NCI-H2107 (cell line): ENCODE results near the gene GALNS.

Experiments
- DNase-seq: peaks from one replicate; lab custom pipeline; 2025; lab: John Stamatoyannopoulos, UW

GALNS gene

GRCh38 chr16:88857728-88858339 is 1.1 kb upstream of the GALNS start:
- peak; percentile 24 for DNase-seq

DNA sequence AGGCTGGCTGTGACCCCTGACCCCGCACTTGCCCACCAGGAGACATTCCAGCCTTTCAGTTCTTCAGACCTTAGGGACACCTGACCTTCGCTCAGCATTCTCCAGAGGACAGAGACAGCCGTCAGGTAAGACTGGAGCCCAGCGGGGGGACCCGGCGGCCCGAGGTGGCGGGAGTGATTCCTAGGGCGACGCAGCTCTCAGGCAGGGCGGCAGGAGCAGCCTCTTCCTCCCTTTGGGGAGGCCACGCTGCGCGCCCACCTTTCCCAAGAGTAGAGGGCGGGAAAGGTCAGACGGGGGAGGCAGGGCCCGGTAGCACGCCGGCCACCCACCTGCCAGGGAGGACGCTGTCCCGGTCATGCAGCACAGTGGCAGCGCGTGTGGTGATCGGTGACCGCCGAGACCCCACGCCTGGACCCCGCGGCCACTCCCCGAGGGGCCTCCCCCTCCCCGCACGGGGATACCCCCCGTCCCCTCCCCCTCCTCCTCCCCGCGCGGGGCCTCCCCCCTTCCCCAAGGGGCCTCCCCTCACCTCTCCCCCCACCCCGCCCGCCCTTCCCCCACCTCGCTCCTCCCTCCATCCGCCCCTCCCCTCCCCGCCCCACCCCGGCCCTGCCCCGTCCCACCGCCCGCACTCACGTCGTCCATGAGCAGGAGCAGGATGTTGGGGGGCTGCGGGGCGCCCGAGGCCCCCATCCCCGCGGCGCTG is 472 bp downstream of the GALNS start:
- no peak for DNase-seq

DNA sequence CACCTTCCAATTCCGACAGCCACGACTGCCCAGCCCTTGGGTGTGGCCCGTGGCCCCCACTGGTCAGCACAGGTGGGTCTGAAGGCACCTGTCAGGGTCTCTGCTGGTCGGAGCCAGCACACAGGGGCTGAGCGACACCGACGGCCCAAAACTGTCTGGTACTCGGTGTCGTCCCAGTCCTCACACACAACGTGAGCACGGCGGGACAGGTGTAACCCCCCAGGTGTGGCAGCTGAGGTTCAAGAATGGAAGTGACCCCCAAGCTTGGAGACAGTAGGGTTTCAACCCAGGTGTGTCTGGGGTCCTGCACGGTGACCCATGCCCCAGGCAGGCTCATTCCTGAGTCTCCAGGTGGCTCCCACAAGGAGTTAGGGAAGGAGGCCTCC is 1.0 kb downstream of the GALNS start:
- DNase-seq: no peak

DNA sequence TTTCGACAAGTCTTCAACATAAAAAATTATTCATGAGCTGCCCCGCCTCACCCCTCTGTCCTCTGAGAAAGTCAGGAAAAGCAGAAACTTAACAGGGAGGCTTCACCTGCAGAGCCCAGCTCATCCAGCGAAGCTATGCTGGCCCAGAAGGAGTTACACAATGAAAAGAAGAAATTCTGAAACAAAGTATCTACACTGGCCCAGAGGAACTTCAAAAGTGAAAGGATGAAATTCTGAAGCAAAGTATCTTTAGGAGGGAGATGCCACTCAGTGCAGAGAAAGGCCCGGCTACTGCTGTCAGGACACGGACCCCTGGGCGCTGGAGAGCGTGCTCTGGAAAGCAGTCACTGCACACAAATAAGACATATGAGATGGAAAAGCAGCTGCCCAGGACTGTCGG is 1.6 kb downstream of the GALNS start:
- DNase-seq: no peak

GRCh38 chr16:88854306-88855111 is 2.2 kb downstream of the GALNS start:
- no peak for DNase-seq

GRCh38 chr16:88853325-88853941 is 3.3 kb downstream of the GALNS start:
- DNase-seq: no peak

DNA sequence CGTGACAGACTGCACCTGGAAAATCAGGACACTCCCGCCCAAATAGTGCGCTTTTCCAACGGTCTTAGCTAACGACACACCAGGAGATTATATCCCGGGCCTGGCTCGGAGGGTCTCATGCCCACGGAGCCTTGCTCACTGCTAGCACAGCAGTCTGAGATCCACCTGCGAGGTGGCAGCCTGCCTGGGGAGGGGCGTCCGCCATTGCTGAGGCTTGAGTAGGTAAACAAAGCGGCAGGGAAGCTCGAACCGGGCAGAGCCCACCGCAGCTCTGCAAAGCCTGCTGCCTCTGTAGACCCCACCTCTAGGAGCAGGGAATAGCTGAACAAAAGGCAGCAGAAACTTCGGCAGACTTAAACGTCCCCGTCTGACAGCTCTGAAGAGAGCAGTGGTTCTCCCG is 5.1 kb downstream of the GALNS start:
- DNase-seq: no peak

GRCh38 chr16:88850531-88851199 is 6.1 kb downstream of the GALNS start:
- DNase-seq: no peak

DNA sequence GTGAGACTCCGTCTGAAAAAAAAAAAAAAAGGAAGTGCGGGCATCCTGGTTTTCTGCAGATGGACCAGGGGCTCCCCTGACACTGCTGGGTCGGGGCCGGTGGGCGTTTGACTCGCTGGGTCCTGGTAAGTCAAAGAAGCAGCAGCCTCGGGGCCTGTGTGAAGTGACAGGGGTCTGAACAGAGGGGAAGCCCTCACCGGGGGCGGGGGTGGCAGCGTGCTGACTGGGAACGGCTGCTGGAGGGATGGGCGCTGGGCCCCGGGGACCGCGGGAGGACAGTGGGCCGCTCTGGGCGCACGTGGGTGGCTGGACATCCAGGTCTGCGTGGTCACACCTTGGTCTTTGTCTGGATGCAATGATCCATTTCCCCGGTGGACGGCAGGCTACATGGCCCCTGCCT is 8.2 kb downstream of the GALNS start:
- DNase-seq: no peak

DNA sequence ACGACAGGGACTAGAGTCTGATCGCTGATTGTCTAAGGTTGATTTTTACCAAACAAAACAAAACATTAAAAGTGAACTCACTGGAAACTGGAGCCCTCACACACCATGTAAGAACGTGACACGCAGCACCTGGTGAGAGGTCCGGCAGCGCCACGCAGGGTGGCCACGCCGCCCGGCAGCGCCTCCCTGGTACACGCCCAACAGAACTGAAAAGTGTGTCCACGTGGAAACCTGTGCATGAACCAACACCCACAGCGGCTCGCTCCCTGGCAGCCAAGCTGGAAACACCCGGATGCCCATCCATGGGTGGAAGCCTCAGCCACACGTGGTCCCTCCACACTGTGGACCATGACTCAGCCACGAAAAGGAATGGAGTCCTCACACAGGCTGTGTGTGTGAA is 9.1 kb downstream of the GALNS start:
- no peak for DNase-seq

GRCh38 chr16:88846088-88846487 is 10.7 kb downstream of the GALNS start:
- no peak for DNase-seq

DNA sequence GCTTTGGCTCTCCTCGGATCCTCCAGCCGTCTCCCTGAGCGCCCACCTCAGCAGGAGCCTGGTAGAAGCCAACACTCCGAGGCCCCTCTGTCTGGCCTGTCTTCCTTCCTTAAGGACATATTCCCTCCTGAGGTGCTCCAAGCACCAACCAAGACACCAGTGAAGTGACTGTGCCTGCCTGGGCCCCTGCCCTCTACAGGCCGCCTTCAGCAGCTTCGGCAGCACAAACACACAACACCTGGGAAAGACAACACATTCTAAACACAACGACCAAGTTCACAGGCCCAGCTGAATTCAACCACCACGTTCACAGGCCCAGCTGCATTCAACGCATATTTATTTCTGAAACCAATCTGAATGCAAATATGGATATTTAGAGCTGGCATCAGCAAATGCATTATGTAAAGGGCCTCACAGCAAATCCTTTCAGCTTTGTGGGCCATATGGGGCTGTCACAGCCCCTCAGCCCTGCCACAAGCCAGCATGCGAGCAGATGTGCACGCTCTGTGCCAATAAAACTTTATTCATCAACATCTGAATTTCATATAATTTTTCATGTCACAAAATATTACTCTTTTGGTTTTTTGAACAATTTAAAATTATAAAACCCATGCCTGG is 12.2 kb downstream of the GALNS start:
- DNase-seq: no peak

GRCh38 chr16:88843256-88843655 is 13.5 kb downstream of the GALNS start:
- no peak for DNase-seq

- DNase-seq: no peak
Measured at GRCh38 chr16:88842806-88843205, 13.9 kb downstream of the GALNS start.

DNA sequence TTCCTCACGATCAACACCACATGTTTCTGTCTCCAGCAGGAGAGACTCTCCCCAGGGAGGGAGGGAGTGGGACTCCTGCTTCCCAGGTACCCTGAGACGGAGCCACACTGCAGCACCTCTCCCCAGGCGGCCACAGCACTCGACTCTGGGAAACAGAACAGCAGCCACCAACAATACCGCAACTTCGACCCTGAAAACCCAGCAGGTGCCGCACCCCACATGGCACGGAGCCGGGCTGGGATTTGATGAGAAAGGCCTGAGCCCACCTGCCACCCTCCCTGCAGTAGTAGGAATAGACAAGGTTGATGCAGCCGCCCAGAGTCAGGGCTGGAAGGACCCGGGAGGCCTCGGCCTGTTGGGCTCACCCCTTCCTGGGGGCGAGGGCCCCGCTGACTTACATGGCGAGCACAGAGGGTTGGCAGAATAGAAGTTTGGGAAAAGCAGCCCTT is 14.4 kb downstream of the GALNS start:
- DNase-seq: no peak

- DNase-seq: no peak
Measured at GRCh38 chr16:88841521-88842307, 15.0 kb downstream of the GALNS start.

GRCh38 chr16:88840600-88841215 is 16.0 kb downstream of the GALNS start:
- DNase-seq: no peak

DNA sequence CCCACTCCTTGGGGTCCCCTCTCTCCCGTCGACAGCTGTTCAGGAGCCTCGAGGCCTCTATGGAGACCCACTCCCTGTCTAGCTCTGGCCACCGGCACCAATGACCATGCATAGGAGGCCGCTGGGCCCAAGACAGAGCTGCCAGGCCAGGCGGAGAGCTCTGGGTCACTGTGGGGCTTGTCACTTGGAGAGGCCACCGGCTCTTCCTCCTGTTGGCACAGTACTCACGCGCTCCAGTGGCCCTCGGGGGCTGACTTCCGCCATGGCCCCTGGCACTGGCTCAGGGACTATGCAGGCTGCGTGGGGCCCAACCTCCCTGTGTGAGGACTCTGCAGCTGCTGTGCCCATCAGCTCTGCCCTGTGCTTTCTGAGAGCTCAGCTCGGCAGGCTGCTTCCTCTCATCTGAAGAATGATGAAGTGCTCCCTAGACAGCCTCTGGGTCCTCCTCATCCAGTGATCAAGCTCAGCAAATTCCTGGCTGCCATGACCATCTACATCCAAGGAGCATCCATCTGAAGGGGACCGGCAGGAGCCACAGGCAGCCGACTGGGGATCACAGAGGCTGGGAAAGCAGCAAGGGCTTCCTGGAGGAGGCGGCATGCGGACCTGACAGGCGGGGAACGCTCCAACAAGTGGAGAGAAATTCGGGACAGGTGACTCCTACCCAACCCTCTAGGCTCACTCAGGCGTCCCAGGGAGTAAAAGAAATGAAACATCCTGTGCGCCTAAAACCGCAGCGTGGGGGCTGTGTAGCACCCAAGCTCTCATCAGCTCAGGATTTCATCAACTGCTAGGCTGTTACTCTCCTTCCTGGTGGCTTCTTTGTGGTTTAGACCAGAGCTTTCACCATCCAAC is 16.8 kb downstream of the GALNS start:
- no peak for DNase-seq

- no peak for DNase-seq
Measured at GRCh38 chr16:88839026-88839529, 17.7 kb downstream of the GALNS start.
